BJ (cell line): ENCODE results near the gene PEPD. TPM values are rescaled to one million over a fixed set of nuclear protein-coding genes. Genes with fewer than 3 reads are reported as not detected.

Source experiments
- CTCF ChIA-PET: fragments of 350-600 bp; formaldehyde crosslinking; extraction: SDS; loops from one replicate; lab custom pipeline; 2021; ENCODE audit warnings: antibody characterized with exemption, inconsistent platforms; lab: Yijun Ruan, JAX
- POLR2A ChIA-PET: fragments of 300-600 bp; sonication (Branson Sonifier 250); formaldehyde crosslinking; extraction: SDS; loops from one replicate; lab custom pipeline; 2021; ENCODE audit warnings: antibody characterized with exemption; lab: Charles Lee
- DNase-seq: peaks from one replicate; pipeline ENCODE4 v3.0.0-alpha.2; 2011; ENCODE audit warnings: low read depth
- H3K27me3 ChIP-seq: 2 replicates; pipeline ENCODE4 v1.6.0; 2011; ENCODE audit warnings: low read length; ENCODE audit not compliant: control insufficient read depth, insufficient read depth
- H3K36me3 ChIP-seq: 2 replicates; pipeline ENCODE4 v1.5.1; 2011; ENCODE audit warnings: low read length; ENCODE audit not compliant: control insufficient read depth, insufficient read depth
- H3K4me3 ChIP-seq: 2 replicates; pipeline ENCODE4 v1.5.1; 2011; ENCODE audit warnings: low read depth, mild to moderate bottlenecking, control low read depth, low read length
- CTCF ChIP-seq: IDR thresholded peaks from 2 replicates; pipeline ENCODE4 v1.5.1; 2011; ENCODE audit warnings: low read depth, mild to moderate bottlenecking, control low read depth, inconsistent platforms, low read length, moderate library complexity; ENCODE audit not compliant: insufficient read depth
- polyA plus RNA-seq: library from polyadenylated mRNA; depleted of rRNA; stranded (reverse); fragments of >200 nt; gene quantifications from 2 replicates; pipeline ENCODE4 v1.2.3, GENCODE V29; 2011; rRNA removed

The PEPD gene
- polyA plus RNA-seq, 1 experiment, result 97.6 TPM

DNA sequence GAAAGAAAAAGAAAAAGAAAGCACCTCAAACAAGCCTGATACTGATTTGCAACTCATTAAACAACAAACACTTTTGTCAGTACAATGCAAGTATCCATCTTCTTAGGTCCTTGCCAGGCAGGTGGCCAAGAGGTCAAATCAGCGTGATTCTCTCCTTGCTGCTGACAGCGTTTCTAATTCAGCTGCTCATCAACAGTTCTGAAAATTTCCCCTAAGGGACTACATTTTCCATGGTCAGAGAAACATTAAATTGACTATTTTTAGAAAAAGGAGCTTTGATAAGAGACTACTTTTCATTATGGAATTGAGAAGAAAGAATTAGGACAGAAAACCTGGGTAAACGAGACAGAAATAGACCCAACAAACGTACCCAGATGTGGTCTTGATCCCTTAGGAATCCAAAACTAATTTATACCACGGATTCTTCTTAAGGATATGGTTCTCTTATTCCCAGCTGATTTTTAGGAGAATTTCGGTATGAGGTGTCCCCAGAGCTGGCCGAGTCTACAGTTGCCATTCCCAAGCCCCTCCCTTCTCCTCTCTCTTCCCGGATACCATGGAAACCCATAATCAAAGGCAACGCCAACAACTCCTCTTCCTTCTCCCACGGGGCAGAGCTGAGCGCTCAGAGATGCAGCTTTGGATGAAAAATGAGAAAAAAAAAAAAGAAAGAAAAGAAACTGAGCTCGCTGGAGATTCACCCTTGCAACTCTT, 177.6 kb downstream of the PEPD start:
- peaks cover 20% of the 10 kb centered on the region for H3K27me3 ChIP-seq
- POLR2A ChIA-PET, result no interaction called here
- DNase-seq, result no peak

DNA sequence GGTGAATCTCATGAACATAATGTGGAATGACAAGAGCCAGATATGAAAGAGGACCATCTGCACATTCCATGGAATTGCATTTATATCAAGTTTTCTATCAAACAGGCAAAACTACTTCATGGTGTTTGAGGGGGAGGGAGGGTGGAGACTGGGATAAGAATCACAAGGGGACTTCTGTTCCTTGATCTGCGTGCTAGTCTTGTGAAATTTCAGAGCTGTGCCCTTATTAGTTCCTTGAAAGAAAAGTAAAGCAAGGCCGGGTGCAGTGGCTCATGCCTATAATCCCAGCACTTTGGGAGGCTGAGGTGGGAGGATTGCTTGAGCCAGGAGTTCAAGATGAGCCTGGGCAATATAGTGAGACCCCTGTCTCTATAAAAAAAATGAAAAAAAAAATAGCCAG, 178.3 kb downstream of the PEPD start:
- ChIA-PET CTCF (no interaction called here), POLR2A (no interaction called here)
- Histone ChIP-seq H3K27me3 (peaks cover 20% of the 10 kb centered on the region), H3K4me3 (no peak overlapping the region), H3K36me3 (no peaks in the 10 kb centered on the region)
- TF ChIP-seq CTCF, result no peak
- no peak for DNase-seq

More for the DNA sequence above, 177.6 kb downstream of the PEPD start:
- H3K4me3 ChIP-seq, result no peak overlapping the region
- H3K36me3 ChIP-seq, result no peaks in the 10 kb centered on the region
- TF ChIP-seq CTCF, result no peak
- CTCF ChIA-PET, result no interaction called here

DNA sequence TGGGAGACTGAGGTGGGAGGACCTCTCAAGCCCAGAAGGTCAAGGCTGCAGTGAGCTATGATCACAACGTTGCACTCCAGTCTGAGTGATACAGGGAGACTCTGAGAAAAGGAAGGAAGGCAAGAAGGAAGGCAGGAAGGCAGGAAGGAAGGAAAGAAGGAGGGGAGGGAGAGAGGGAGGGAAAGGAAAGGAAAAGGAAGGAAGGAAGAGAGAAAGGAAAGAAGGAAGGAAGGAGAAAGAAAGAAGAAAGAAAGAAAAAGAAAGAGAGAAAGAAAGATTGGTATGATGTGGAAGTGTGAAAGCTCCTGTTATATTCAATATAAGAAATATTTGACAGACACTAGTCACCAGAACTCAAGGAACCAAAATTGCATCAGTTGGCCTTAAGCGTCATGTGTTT, 180.6 kb downstream of the PEPD start:
- CTCF ChIA-PET, result no interaction called here
- H3K27me3 ChIP-seq, result peaks cover 11% of the 10 kb centered on the region
- no peak overlapping the region for H3K4me3 ChIP-seq
- no peaks in the 10 kb centered on the region for H3K36me3 ChIP-seq
- no peak for TF ChIP-seq CTCF
- DNase-seq, result no peak
- POLR2A ChIA-PET, result no interaction called here

DNA sequence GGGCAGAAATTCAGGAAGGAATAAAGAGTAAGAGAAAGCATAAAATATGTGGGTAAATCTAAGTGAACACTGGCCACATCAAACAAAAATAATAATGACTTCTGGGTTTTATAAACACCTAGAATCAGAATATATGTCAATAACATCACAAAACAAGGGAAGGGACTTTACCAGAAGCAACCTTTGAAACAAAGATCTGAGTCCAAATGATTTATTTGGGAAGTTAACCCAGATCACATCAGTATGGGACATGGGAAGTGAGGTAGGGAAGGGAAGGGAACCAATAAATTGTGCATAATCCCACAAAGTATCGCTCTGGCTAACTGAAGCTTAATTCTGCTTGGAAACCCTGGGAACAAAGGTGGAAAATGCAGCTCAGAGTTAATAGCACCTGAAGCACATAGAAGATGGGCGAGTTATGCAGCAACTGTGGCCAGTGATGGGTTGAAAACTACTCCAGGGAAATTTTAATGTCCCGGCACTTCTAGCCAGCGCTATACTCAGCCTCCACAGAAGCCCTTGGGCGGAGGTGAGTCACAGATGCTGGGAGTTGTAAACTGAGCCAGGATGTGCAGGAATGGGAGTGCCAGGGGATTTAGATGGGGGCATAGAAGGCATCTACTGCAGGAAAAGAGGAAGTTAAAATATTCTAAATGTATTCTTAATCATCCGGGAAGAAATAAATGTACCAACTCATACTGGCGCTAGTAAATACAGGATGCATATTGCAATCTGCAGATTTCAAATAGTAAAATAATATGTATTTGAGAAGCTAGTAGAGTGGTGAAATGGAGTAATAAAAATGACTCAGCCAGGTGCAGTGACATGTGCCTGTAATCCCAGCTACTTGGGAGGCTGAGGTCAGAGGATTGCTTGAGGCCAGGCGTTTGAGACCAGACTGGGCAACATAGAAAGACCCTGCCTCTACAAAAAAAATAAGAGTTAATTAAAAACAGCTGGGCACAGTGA, 182.3 kb downstream of the PEPD start:
- Histone ChIP-seq H3K27me3 (peaks cover 4% of the 10 kb centered on the region), H3K4me3 (no peak overlapping the region), H3K36me3 (no peaks in the 10 kb centered on the region)
- CTCF ChIA-PET, result no interaction called here
- POLR2A ChIA-PET, result no interaction called here
- TF ChIP-seq CTCF, result no peak
- no peak for DNase-seq

Other genes starting within 250 kb of the PEPD start
- gene CEBPA, start 219.3 kb downstream of the PEPD start, polyA plus RNA-seq, result 0.28 and 0.50 TPM in 2 replicates
- 16.0 and 29.4 TPM in 2 replicates for gene CEBPG, start 148.1 kb downstream of the PEPD start, polyA plus RNA-seq
- gene CHST8, start 100.2 kb upstream of the PEPD start, polyA plus RNA-seq, result 0.09 and 0.16 TPM in 2 replicates